ENCODE measurements around the gene ATXN7L3. TPM values are rescaled to one million over a fixed set of nuclear protein-coding genes. Genes with fewer than 3 reads are reported as not detected.
"Not testable (repeated sequence)": the region's sequence is repeated elsewhere in the genome, so short reads cannot be mapped to it uniquely, and the experiment has no call there.

The ATXN7L3 gene
- total RNA-seq, 4 donors from 2014 or later = 44.1 to 77.4 (median 52.3) TPM

DNA sequence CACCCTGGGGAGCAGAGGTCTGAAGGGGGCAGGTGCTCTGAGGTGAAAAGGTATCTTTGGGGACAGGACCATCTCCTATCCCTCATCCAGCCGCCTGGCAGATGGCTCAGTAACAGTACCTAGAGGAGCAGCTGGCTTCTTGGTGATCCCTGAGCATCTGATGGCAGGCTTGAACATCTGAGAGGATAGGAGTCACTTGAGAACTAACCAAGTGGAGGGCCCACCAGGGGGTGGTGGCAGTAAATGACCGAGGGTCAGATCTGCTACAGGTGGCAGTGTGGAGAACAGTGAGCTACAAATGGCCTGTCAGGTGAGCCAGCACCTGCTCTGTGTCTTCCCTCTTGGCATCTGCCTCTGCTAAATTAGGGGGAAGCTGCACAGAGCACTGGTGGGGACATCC lies 44.2 kb downstream of the ATXN7L3 start:
- no peaks in the 10 kb centered on the region for H3K9me3 ChIP-seq
- TF ChIP-seq, protein P1, sequence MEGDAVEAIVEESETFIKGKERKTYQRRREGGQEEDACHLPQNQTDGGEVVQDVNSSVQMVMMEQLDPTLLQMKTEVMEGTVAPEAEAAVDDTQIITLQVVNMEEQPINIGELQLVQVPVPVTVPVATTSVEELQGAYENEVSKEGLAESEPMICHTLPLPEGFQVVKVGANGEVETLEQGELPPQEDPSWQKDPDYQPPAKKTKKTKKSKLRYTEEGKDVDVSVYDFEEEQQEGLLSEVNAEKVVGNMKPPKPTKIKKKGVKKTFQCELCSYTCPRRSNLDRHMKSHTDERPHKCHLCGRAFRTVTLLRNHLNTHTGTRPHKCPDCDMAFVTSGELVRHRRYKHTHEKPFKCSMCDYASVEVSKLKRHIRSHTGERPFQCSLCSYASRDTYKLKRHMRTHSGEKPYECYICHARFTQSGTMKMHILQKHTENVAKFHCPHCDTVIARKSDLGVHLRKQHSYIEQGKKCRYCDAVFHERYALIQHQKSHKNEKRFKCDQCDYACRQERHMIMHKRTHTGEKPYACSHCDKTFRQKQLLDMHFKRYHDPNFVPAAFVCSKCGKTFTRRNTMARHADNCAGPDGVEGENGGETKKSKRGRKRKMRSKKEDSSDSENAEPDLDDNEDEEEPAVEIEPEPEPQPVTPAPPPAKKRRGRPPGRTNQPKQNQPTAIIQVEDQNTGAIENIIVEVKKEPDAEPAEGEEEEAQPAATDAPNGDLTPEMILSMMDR (IDR thresholded peaks at IDR 0.05) = no peak
- TF ChIP-seq EP300 (IDR thresholded peaks at IDR 0.05; ENCODE audit: low read depth) (no peak), POLR2AphosphoS5 (IDR thresholded peaks at IDR 0.05) (no peak), POLR2A (IDR thresholded peaks at IDR 0.05) (no peak)
- intact Hi-C loops (cut with DNase I; ENCODE audit: low total_unique reads) = no loop called here

DNA sequence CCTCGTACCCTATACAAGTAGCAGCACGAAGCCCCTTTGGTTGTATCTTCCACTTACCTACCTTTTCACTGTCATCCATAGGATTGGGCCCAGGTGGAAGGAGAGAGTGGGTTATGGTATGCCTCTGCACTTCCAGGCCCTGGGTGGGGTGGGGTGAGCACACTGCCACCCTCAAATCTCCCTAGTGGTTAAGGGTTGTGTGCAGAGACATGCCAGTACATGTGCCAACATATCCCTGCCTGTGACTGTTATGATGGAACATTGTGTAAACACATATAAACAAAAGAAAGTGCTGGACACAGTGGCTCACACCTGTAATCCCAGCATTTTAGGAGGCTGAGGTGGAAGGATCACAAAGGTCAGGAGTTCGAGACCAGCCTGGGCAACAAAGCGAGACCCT lies 46.8 kb downstream of the ATXN7L3 start:
- intact Hi-C loops (cut with DNase I; ENCODE audit: low total_unique reads) (no loop called here), in situ Hi-C loops (cut with MboI; ENCODE audit: low pct_ligation_motif_present in 1 of 4, low pct_unique_long_range_greater_than_20kb in 1 of 4, low sequenced_read_pairs in 3 of 4) (loop anchor here in 2 of 4 donors (25.0 kb wide), 2 partner anchors 91 to 216 kb away; partner anchors contain the start of genes G6PC3 (in 1 of the 2), LSM12 (in 1 of the 2) and PPY (in 1 of the 2))
- 97 to 100% methylated on average over 2 to 4 of the region's 4 CpGs for WGBS, 2 donors (ENCODE audit: low coverage in 1 of 2)

More for the DNA sequence above, 44.2 kb downstream of the ATXN7L3 start:
- DNase-seq = no peak
- H3K27me3 ChIP-seq = no peaks in the 10 kb centered on the region
- H3K36me3 ChIP-seq = no peaks in the 10 kb centered on the region
- 94% methylated on average over 2 of the region's 2 CpGs; no CpG with 5 or more reads in 1 of the 2 donors for WGBS, 2 donors (ENCODE audit: low coverage in 1 of 2)
- no peak overlapping the region for H3K4me3 ChIP-seq
- H3K27ac ChIP-seq = no peak overlapping the region
- in situ Hi-C loops (cut with MboI; ENCODE audit: low pct_ligation_motif_present in 1 of 4, low pct_unique_long_range_greater_than_20kb in 1 of 4, low sequenced_read_pairs in 3 of 4) = loop anchor here in 2 of 4 donors (25.0 kb wide), 2 partner anchors 93 to 218 kb away; partner anchors contain the start of genes G6PC3 (in 1 of the 2), LSM12 (in 1 of the 2) and PPY (in 1 of the 2)
- H3K4me1 ChIP-seq = no peaks in the 10 kb centered on the region

GRCh38 chr17:44149750-44150329 lies 49.8 kb downstream of the ATXN7L3 start:
- in situ Hi-C loops (cut with MboI; ENCODE audit: low pct_ligation_motif_present in 1 of 4, low pct_unique_long_range_greater_than_20kb in 1 of 4, low sequenced_read_pairs in 3 of 4) (loop anchor here in 2 of 4 donors (25.0 kb wide), 2 partner anchors 88 to 213 kb away; partner anchors contain the start of genes G6PC3 (in 1 of the 2), LSM12 (in 1 of the 2) and PPY (in 1 of the 2)), intact Hi-C loops (cut with DNase I; ENCODE audit: low total_unique reads) (no loop called here)
- H3K9me3 ChIP-seq = no peaks in the 10 kb centered on the region
- TF ChIP-seq POLR2A (IDR thresholded peaks at IDR 0.05) = no peak
- TF ChIP-seq EP300 (IDR thresholded peaks at IDR 0.05; ENCODE audit: low read depth) = no peak
- WGBS, 2 donors (ENCODE audit: low coverage in 1 of 2) = 96 to 97% methylated on average over 3 to 4 of the region's 4 CpGs
- no peak for DNase-seq
- no peak overlapping the region for H3K4me3 ChIP-seq
- no peaks in the 10 kb centered on the region for H3K4me1 ChIP-seq
- H3K27me3 ChIP-seq = no peaks in the 10 kb centered on the region
- no peaks in the 10 kb centered on the region for H3K36me3 ChIP-seq
- no peak overlapping the region for H3K27ac ChIP-seq

More for the DNA sequence above, 46.8 kb downstream of the ATXN7L3 start:
- Histone ChIP-seq H3K9me3 (no peaks in the 10 kb centered on the region), H3K4me3 (no peak overlapping the region), H3K36me3 (no peaks in the 10 kb centered on the region), H3K27ac (no peak overlapping the region), H3K4me1 (no peaks in the 10 kb centered on the region), H3K27me3 (no peaks in the 10 kb centered on the region)
- no peak for DNase-seq
- no peak for TF ChIP-seq POLR2A (IDR thresholded peaks at IDR 0.05)
- TF ChIP-seq POLR2AphosphoS5 (IDR thresholded peaks at IDR 0.05) = no peak
- TF ChIP-seq, protein P1 (IDR thresholded peaks at IDR 0.05) = no peak
- TF ChIP-seq EP300 (IDR thresholded peaks at IDR 0.05; ENCODE audit: low read depth) = no peak

GRCh38 chr17:44149066-44149465 lies 50.6 kb downstream of the ATXN7L3 start:
- intact Hi-C loops (cut with DNase I; ENCODE audit: low total_unique reads); H3K4me1 ChIP-seq; H3K27me3 ChIP-seq; H3K36me3 ChIP-seq; H3K9me3 ChIP-seq; in situ Hi-C loops (cut with MboI; ENCODE audit: low pct_ligation_motif_present in 1 of 4, low pct_unique_long_range_greater_than_20kb in 1 of 4, low sequenced_read_pairs in 3 of 4); H3K27ac ChIP-seq; DNase-seq; H3K4me3 ChIP-seq: not testable (repeated sequence)
- WGBS, 2 donors (ENCODE audit: low coverage in 1 of 2) = 85 to 93% methylated on average over 3 of the region's 3 CpGs

GRCh38 chr17:44147812-44148211 lies 51.9 kb downstream of the ATXN7L3 start:
- no peaks in the 10 kb centered on the region for H3K27me3 ChIP-seq
- in situ Hi-C loops (cut with MboI; ENCODE audit: low pct_ligation_motif_present in 1 of 4, low pct_unique_long_range_greater_than_20kb in 1 of 4, low sequenced_read_pairs in 3 of 4) = no loop called here
- no peak overlapping the region for H3K27ac ChIP-seq
- H3K4me1 ChIP-seq = peaks cover 0 to under 1% (median 0%) of the 10 kb centered on the region in 4 donors
- no peak for TF ChIP-seq POLR2A (IDR thresholded peaks at IDR 0.05)
- TF ChIP-seq EP300 (IDR thresholded peaks at IDR 0.05; ENCODE audit: low read depth) = no peak
- TF ChIP-seq, protein P1 (IDR thresholded peaks at IDR 0.05) = no peak
- no peak for TF ChIP-seq POLR2AphosphoS5 (IDR thresholded peaks at IDR 0.05)
- no peaks in the 10 kb centered on the region for H3K9me3 ChIP-seq
- no peak overlapping the region for H3K4me3 ChIP-seq
- H3K36me3 ChIP-seq = no peaks in the 10 kb centered on the region
- no peak for DNase-seq
- intact Hi-C loops (cut with DNase I; ENCODE audit: low total_unique reads) = no loop called here
- WGBS, 2 donors (ENCODE audit: low coverage in 1 of 2) = 96% methylated on average over 4 of the region's 4 CpGs; no CpG with 5 or more reads in 1 of the 2 donors
